H9 (cell line): ENCODE measurements around the gene TBC1D8. TPM values are rescaled to one million over a fixed set of nuclear protein-coding genes. Genes with fewer than 3 reads are reported as not detected.

Experiments used
- DNase-seq: peaks from one replicate; pipeline ENCODE4 v3.0.0-alpha.2; 2017
- H2AFZ ChIP-seq: one replicate; pipeline ENCODE4 v1.6.1; 2013; ENCODE audit warnings: mild to moderate bottlenecking, low read length, control low read depth, moderate library complexity
- H2AK5ac ChIP-seq: 2 replicates; pipeline ENCODE4 v1.6.1; 2013; ENCODE audit warnings: low read length, control low read depth, mixed read lengths; ENCODE audit not compliant: insufficient read length
- H2BK120ac ChIP-seq: one replicate; pipeline ENCODE4 v1.6.1; 2013; ENCODE audit warnings: low read depth, mild to moderate bottlenecking, low read length, control low read depth, inconsistent platforms; ENCODE audit not compliant: poor library complexity, severe bottlenecking
- H2BK12ac ChIP-seq: 2 replicates; pipeline ENCODE4 v1.6.1; 2013; ENCODE audit warnings: low read length, control low read depth, mixed read lengths, low read depth; ENCODE audit not compliant: insufficient read length
- H2BK15ac ChIP-seq: 2 replicates; pipeline ENCODE4 v1.6.1; 2013; ENCODE audit warnings: low read depth, low read length, control low read depth
- H2BK20ac ChIP-seq: one replicate; pipeline ENCODE4 v1.6.1; 2013; ENCODE audit warnings: low read depth, mild to moderate bottlenecking, low read length, control low read depth, inconsistent platforms; ENCODE audit not compliant: poor library complexity, severe bottlenecking
- H2BK5ac ChIP-seq: 2 replicates; pipeline ENCODE4 v1.6.1; 2013; ENCODE audit warnings: low read length, control low read depth, mixed read lengths; ENCODE audit not compliant: insufficient read length
- H3K14ac ChIP-seq: 2 replicates; pipeline ENCODE4 v1.6.1; 2013; ENCODE audit warnings: low read length, control low read depth; ENCODE audit not compliant: insufficient read depth
- H3K18ac ChIP-seq: 2 replicates; pipeline ENCODE4 v1.6.1; 2013; ENCODE audit warnings: low read depth, mild to moderate bottlenecking, mixed read lengths, low read length, control low read depth; ENCODE audit not compliant: insufficient read length
- H3K23ac ChIP-seq: 2 replicates; pipeline ENCODE4 v1.6.1; 2013; ENCODE audit warnings: low read length, control low read depth, mixed read lengths, low read depth; ENCODE audit not compliant: insufficient read length
- H3K23me2 ChIP-seq: 2 replicates; pipeline ENCODE4 v1.6.1; 2013; ENCODE audit warnings: low read depth, mild to moderate bottlenecking, mixed read lengths, low read length, control low read depth; ENCODE audit not compliant: insufficient read length, poor library complexity, severe bottlenecking
- H3K27ac ChIP-seq: 2 replicates; pipeline ENCODE4 v1.5.1; 2013; ENCODE audit warnings: low read length, control low read depth, mixed read lengths, low read depth; ENCODE audit not compliant: insufficient read length
- H3K27me3 ChIP-seq: 2 replicates; pipeline ENCODE4 v1.6.1; 2013; ENCODE audit warnings: low read length, control low read depth, inconsistent platforms; ENCODE audit not compliant: insufficient read depth
- H3K4ac ChIP-seq: 2 replicates; pipeline ENCODE4 v1.6.1; 2013; ENCODE audit warnings: low read depth, mild to moderate bottlenecking, control low read depth, inconsistent platforms, low read length, moderate library complexity
- H3K4me1 ChIP-seq: 2 replicates; pipeline ENCODE4 v1.6.1; 2013; ENCODE audit warnings: low read length, control low read depth, inconsistent platforms; ENCODE audit not compliant: insufficient read depth
- H3K4me2 ChIP-seq: 2 replicates; pipeline ENCODE4 v1.6.1; 2013; ENCODE audit warnings: low read length, control low read depth, mixed read lengths; ENCODE audit not compliant: insufficient read length, insufficient read depth
- H3K56ac ChIP-seq: 2 replicates; pipeline ENCODE4 v1.6.1; 2013; ENCODE audit warnings: low read depth, mild to moderate bottlenecking, mixed read lengths, low read length, control low read depth; ENCODE audit not compliant: insufficient read length
- H3K79me1 ChIP-seq: 2 replicates; pipeline ENCODE4 v1.6.1; 2013; ENCODE audit warnings: low read depth, mild to moderate bottlenecking, moderate library complexity, low read length, control low read depth, inconsistent platforms; ENCODE audit not compliant: insufficient read depth, poor library complexity, severe bottlenecking
- H3K79me2 ChIP-seq: 2 replicates; pipeline ENCODE4 v1.6.1; 2013; ENCODE audit warnings: low read length, control low read depth, inconsistent platforms; ENCODE audit not compliant: insufficient read depth
- H3K9ac ChIP-seq: 2 replicates; pipeline ENCODE4 v1.6.1; 2013; ENCODE audit warnings: low read length, control low read depth, mixed read lengths; ENCODE audit not compliant: insufficient read length; ENCODE audit errors: extremely low read depth
- H3K9me3 ChIP-seq: one replicate; pipeline ENCODE4 v1.6.1; 2013; ENCODE audit warnings: low read depth, low read length, inconsistent platforms; ENCODE audit not compliant: control insufficient read depth
- H3T11ph ChIP-seq: one replicate; pipeline ENCODE4 v1.6.1; 2013; ENCODE audit warnings: mild to moderate bottlenecking, low read length, control low read depth, inconsistent platforms
- H4K20me1 ChIP-seq: one replicate; pipeline ENCODE4 v1.6.1; 2013; ENCODE audit not compliant: control insufficient read depth, insufficient read length, insufficient read depth
- H4K5ac ChIP-seq: 2 replicates; pipeline ENCODE4 v1.6.1; 2013; ENCODE audit warnings: low read depth, mild to moderate bottlenecking, mixed read lengths, low read length, control low read depth; ENCODE audit not compliant: insufficient read length
- H4K8ac ChIP-seq: replicated peaks from 2 replicates; pipeline ENCODE4 v1.6.1; 2013; ENCODE audit warnings: low read length, control low read depth, mixed read lengths, low read depth; ENCODE audit not compliant: insufficient read length
- H4K91ac ChIP-seq: 2 replicates; pipeline ENCODE4 v1.6.1; 2013; ENCODE audit warnings: low read depth, mild to moderate bottlenecking, moderate library complexity, mixed read lengths, low read length, control low read depth; ENCODE audit not compliant: insufficient read length
- H3K27ac Mint-ChIP-seq, 3 experiments: 2 replicates in 2 of 3; 3 replicates in 1 of 3; pipeline ENCODE4 v1.8.0; 2020 to 2021; ENCODE audit warnings: mixed read lengths in 3 of 3, mild to moderate bottlenecking in 1 of 3, moderate library complexity in 1 of 3
- H3K27me3 Mint-ChIP-seq: 2 replicates; pipeline ENCODE4 v1.8.0; 2021; ENCODE audit warnings: low read depth, mild to moderate bottlenecking, moderate library complexity, mixed read lengths
- H3K36me3 Mint-ChIP-seq, 3 experiments: 2 replicates in 2 of 3; 3 replicates in 1 of 3; pipeline ENCODE4 v1.8.0; 2020 to 2021; ENCODE audit warnings: low read depth in 3 of 3, mixed read lengths in 3 of 3; ENCODE audit not compliant: insufficient read depth in 1 of 3
- H3K4me1 Mint-ChIP-seq, 2 experiments: 2 replicates each; pipeline ENCODE4 v1.8.0; 2020; ENCODE audit warnings: mixed read lengths in 2 of 2
- H3K4me3 Mint-ChIP-seq, 2 experiments: 2 replicates in 1 of 2; 3 replicates in 1 of 2; pipeline ENCODE4 v1.8.0; 2020 to 2021; ENCODE audit warnings: mild to moderate bottlenecking in 2 of 2, mixed read lengths in 2 of 2, moderate library complexity in 1 of 2
- H3K9me3 Mint-ChIP-seq, 2 experiments: 2 replicates in 1 of 2; 3 replicates in 1 of 2; pipeline ENCODE4 v1.8.0; 2020; ENCODE audit warnings: mild to moderate bottlenecking in 2 of 2, mixed read lengths in 2 of 2, moderate library complexity in 1 of 2
- WGBS: extraction: QIAGEN DNeasy Blood & Tissue Kit; methylation state at CpG from one replicate; pipeline ENCODE4 v1.1.7; 2013; ENCODE audit warnings: missing lambda C conversion rate, low lambda C conversion rate, mixed read lengths; ENCODE audit not compliant: insufficient read length; ENCODE audit errors: extremely low coverage; 5-methylcytosine and 5-hydroxymethylcytosine counted together
- total RNA-seq: library from RNA; stranded (reverse); gene quantifications from 2 replicates; pipeline ENCODE4 v1.2.1, GENCODE V29; 2021
- TF ChIP-seq, protein P1 (sequence below): fragments of 200-600 bp; sonication (generic); conservative IDR thresholded peaks from 3 replicates; pipeline ENCODE4 v1.8.0; 2021; ENCODE audit warnings: antibody characterized with exemption, mild to moderate bottlenecking

Gene TBC1D8
- total RNA-seq, 1 experiment from 2014 or later = 16.6 TPM

GRCh38 chr2:100969998-100970397 lies 181.2 kb downstream of the TBC1D8 start:
- no peak overlapping the region for H3K23ac ChIP-seq
- DNase-seq = no peak
- H3K79me2 ChIP-seq = no peaks in the 10 kb centered on the region
- H3K9me3 ChIP-seq = no peaks in the 10 kb centered on the region
- H4K91ac ChIP-seq = no peak overlapping the region
- peaks cover 5% of the 10 kb centered on the region in 2 experiments; a peak in 3 of 4 replicates for H3K4me1 Mint-ChIP-seq
- no peak overlapping the region for H3K27ac ChIP-seq
- H3K9ac ChIP-seq = no peak overlapping the region
- H2BK20ac ChIP-seq = no peak overlapping the region
- H3K4me3 Mint-ChIP-seq = no peak overlapping the region
- H4K20me1 ChIP-seq = no peaks in the 10 kb centered on the region
- H3K27me3 ChIP-seq = no peaks in the 10 kb centered on the region
- no peak overlapping the region for H2BK120ac ChIP-seq
- H4K5ac ChIP-seq = no peak overlapping the region
- H2BK12ac ChIP-seq = no peak overlapping the region
- no peak overlapping the region for H3K18ac ChIP-seq
- H3K79me1 ChIP-seq = no peaks in the 10 kb centered on the region
- H3K4me1 ChIP-seq = no peaks in the 10 kb centered on the region
- H4K8ac ChIP-seq = no peak overlapping the region
- no peak overlapping the region for H2BK5ac ChIP-seq
- H2BK15ac ChIP-seq = no peak overlapping the region
- H3K56ac ChIP-seq = no peak overlapping the region
- H3K4me2 ChIP-seq = no peak overlapping the region
- H3K9me3 Mint-ChIP-seq = no peaks in the 10 kb centered on the region
- H3K27me3 Mint-ChIP-seq = no peaks in the 10 kb centered on the region; the same call in 1 of the 2 replicates
- no peak overlapping the region for H2AK5ac ChIP-seq
- no peaks in the 10 kb centered on the region for H3K23me2 ChIP-seq
- no peak overlapping the region for H3K4ac ChIP-seq
- no peaks in the 10 kb centered on the region for H3K36me3 Mint-ChIP-seq
- no CpG with 5 or more reads among the region's 7 CpGs for WGBS
- H3T11ph ChIP-seq = no peak overlapping the region
- no peak overlapping the region; the same call in 1 of the 2 replicates for H3K14ac ChIP-seq
- H3K27ac Mint-ChIP-seq = no peak overlapping the region
- TF ChIP-seq, protein P1, sequence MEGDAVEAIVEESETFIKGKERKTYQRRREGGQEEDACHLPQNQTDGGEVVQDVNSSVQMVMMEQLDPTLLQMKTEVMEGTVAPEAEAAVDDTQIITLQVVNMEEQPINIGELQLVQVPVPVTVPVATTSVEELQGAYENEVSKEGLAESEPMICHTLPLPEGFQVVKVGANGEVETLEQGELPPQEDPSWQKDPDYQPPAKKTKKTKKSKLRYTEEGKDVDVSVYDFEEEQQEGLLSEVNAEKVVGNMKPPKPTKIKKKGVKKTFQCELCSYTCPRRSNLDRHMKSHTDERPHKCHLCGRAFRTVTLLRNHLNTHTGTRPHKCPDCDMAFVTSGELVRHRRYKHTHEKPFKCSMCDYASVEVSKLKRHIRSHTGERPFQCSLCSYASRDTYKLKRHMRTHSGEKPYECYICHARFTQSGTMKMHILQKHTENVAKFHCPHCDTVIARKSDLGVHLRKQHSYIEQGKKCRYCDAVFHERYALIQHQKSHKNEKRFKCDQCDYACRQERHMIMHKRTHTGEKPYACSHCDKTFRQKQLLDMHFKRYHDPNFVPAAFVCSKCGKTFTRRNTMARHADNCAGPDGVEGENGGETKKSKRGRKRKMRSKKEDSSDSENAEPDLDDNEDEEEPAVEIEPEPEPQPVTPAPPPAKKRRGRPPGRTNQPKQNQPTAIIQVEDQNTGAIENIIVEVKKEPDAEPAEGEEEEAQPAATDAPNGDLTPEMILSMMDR = no peak
- H2AFZ ChIP-seq = no peak overlapping the region
